Measurements from ENCODE around the gene TRMT2A. TPM values are rescaled to one million over a fixed set of nuclear protein-coding genes. Genes with fewer than 3 reads are reported as not detected.

The TRMT2A gene
- total RNA-seq, 1 donor from 2014 or later: 111 TPM

GRCh38 chr22:20123366-20124082 is 6.5 kb upstream of the TRMT2A start:
- intact Hi-C loops (cut with micrococcal nuclease): no loop called here

GRCh38 chr22:20121856-20122415 is 4.9 kb upstream of the TRMT2A start:
- intact Hi-C loops (cut with micrococcal nuclease): no loop called here

- intact Hi-C loops (cut with micrococcal nuclease): loop anchor here (5.0 kb wide), 2 partner anchors 389 to 996 kb away; partner anchors contain the start of genes DGCR2 and MED15
Observed at GRCh38 chr22:20118300-20119020, 1.4 kb upstream of the TRMT2A start.

- intact Hi-C loops (cut with micrococcal nuclease): loop anchor here (1.0 to 5.0 kb wide), 12 partner anchors 14 to 995 kb away; partner anchors contain the start of genes ARVCF, DGCR2, DGCR6L and DGCR8
Observed at GRCh38 chr22:20117633-20118299, 740 bp upstream of the TRMT2A start.

GRCh38 chr22:20116376-20116950 is 563 bp downstream of the TRMT2A start:
- intact Hi-C loops (cut with micrococcal nuclease): loop anchor here (2.0 to 5.0 kb wide), 4 partner anchors 262 to 994 kb away; partner anchors contain the start of genes DGCR2, GNB1L, MED15 and PI4KA

- intact Hi-C loops (cut with micrococcal nuclease): loop anchor here (2.0 to 5.0 kb wide), 4 partner anchors 261 to 994 kb away; partner anchors contain the start of genes DGCR2, GNB1L, MED15 and PI4KA
Observed at GRCh38 chr22:20115691-20116375, 1.2 kb downstream of the TRMT2A start, which contains the start of gene RANBP1. Gene RANBP1 (plus strand): TSS chr22:20116104. CDS start chr22:20116185, 81 bp downstream.

- intact Hi-C loops (cut with micrococcal nuclease): loop anchor here (5.0 kb wide), 2 partner anchors 393 to 992 kb away; partner anchors contain the start of genes DGCR2 and MED15
Observed at GRCh38 chr22:20114506-20115475, 2.2 kb downstream of the TRMT2A start.

- intact Hi-C loops (cut with micrococcal nuclease): no loop called here
Observed at GRCh38 chr22:20113551-20114310, 3.3 kb downstream of the TRMT2A start.

GRCh38 chr22:20112623-20113511 is 4.2 kb downstream of the TRMT2A start:
- intact Hi-C loops (cut with micrococcal nuclease): no loop called here

- intact Hi-C loops (cut with micrococcal nuclease): no loop called here
Observed at GRCh38 chr22:20111689-20112622, 5.1 kb downstream of the TRMT2A start.

- intact Hi-C loops (cut with micrococcal nuclease): no loop called here
Observed at GRCh38 chr22:20111045-20111688, 5.9 kb downstream of the TRMT2A start.

GRCh38 chr22:20110359-20110985 is 6.6 kb downstream of the TRMT2A start:
- intact Hi-C loops (cut with micrococcal nuclease): no loop called here

- intact Hi-C loops (cut with micrococcal nuclease): no loop called here
Observed at GRCh38 chr22:20109411-20110358, 7.3 kb downstream of the TRMT2A start.

GRCh38 chr22:20108757-20109230 is 8.2 kb downstream of the TRMT2A start:
- intact Hi-C loops (cut with micrococcal nuclease): no loop called here

All from T-helper 1 cell treated with Interleukin-12 subunit alpha and Interleukin-12 subunit beta and Interleukin-4 antibody, amounts not matched to agents 30 ng/mL and 1 ng/mL, for 36 hours (primary cell).